Stimulated activated CD8-positive, alpha-beta memory T cell treated with anti-CD3 and anti-CD28 coated beads, Interleukin-15, amount 100 ng/mL, for 24 hours (primary cell): Measurements from ENCODE around the gene TNFAIP8.
"Not testable (repeated sequence)": the region's sequence is repeated elsewhere in the genome, so short reads cannot be mapped to it uniquely, and the experiment has no call there.

ENCODE experiments used
- DNase-seq: peaks from one replicate; pipeline ENCODE4 v3.0.0-alpha.2; 2020; ENCODE audit warnings: low read depth

TNFAIP8 gene

GRCh38 chr5:119395080-119395836 is 39.4 kb downstream of the TNFAIP8 start:
- no peak for DNase-seq

DNA sequence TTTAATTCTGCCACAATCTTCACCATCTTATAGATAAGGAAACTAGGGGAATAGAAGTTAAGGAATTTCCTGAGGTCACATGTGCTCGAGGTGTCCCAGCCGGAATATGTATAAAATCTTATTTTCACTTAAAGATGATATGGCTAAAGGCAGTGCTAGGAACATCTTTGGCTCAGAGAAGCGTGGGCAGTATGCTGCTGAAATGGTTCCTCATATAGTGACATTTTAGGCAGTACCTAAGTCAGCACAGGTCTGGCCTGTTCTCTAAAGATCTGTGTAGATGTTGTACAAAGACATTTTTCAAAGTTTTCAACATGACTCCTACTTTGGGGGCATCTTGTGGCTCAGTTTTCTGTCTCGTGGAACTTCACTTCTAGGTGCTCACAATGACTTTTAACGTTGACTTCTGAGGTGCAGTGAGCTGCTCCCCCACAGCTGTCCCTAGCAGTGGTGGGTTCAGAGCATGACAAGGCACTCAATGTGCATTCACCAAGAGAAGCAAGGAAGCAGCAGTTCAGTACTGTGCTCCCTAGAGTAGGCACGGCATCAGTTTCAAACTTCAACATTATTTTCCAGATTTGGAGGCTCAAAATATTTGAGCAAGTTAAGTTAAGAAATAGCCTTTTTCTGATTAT is 40.3 kb downstream of the TNFAIP8 start:
- no peak for DNase-seq

DNA sequence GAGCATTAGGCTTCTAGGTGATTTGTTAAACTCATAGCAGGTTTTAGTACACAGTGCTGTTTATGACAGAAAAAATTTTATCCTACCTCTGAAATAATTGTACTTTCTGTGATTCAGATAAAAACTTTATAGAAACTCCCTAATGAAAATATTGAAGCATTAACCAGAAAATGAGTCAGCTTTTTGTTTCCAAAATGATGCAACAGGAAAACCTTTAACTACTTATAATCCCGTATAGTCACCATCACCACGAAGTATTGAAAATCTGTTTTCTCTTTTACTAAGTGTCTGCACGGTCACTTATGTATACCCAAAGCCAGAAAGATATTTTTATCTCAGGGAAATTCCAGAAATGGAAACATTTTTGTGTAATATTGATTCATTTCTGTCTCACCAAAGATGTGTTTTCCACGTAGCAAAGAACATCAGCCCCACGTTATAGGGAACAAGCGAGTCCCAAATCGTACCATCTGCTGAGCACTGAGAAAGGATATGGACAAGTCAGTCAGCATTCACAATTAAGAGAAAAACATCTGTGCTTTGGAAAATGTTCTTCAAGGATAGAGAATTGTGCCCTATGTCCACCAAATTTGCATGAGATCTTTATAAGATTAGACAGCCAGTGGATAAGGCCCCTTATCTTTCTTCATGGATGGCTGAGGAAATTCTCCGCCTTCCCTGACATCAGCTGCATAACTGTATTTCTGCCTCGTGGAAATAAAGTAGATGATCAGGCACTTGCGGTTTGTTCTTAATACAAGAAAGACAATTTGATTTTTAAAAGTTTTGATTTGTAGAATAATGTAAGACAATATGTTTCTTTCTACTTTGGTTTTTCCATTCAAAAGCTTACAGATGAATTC is 41.9 kb downstream of the TNFAIP8 start:
- no peak for DNase-seq

GRCh38 chr5:119398727-119399466 is 43.1 kb downstream of the TNFAIP8 start:
- DNase-seq, result no peak

DNA sequence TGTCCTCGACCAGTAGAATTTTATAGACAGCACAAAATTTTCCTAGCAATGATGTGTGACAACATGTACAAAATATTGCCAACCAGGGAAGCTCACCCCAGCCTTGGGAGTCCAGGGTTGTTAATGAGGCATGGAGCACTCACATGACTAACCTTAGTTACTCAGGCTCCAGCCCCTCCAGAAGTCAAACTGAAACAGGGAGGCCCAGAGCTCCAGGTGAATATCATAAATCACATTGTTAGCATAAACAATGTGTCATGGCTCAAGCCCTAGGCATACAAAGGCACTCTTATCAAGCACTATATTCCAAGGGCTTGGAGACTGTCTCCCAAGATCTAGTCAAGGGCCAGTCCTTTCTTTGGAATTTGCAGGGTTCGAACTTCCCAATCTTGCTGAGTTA is 44.4 kb downstream of the TNFAIP8 start:
- DNase-seq, result no peak

- DNase-seq, result no peak
These were observed 46.3 kb downstream of the TNFAIP8 start for GRCh38 chr5:119402081-119402480.

GRCh38 chr5:119402555-119402954 is 46.7 kb downstream of the TNFAIP8 start:
- no peak for DNase-seq

DNA sequence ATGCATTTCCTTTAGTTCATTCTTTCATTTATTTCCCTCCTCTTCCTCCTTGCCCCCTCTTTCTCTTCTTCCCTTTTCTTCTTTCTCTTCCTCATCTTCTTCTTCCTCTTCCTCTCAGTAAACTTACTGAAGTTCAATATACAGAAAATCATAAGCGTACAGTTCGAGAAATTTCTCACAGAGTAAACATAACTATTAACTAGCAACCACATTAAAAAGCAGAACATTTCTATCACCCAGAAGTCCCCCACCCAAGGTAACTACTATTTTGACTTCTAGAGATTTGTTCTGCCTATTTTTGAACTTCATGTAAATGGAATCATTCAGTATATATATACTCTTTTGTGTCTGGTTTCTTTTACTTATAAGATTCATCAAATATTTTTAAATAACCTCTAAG is 48.2 kb downstream of the TNFAIP8 start:
- no peak for DNase-seq

DNA sequence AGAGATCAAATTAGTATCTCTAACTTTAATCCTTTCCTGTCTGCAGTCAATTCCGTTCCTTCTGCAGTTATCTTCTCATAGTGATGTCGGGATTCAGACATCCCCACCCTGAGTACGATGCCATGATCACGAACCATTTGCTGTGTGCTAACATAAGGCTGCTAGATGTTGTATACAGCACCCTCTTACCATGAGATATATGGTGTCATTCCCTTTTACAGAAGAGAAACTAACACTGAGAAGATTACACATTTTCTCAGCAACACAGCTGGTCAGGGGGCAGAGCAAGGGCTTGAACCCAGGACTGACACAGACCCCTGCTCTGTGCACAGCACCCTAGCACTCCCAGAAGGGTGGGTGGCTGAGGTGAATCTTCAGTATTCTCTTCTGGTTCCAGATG is 49.6 kb downstream of the TNFAIP8 start:
- no peak for DNase-seq

DNA sequence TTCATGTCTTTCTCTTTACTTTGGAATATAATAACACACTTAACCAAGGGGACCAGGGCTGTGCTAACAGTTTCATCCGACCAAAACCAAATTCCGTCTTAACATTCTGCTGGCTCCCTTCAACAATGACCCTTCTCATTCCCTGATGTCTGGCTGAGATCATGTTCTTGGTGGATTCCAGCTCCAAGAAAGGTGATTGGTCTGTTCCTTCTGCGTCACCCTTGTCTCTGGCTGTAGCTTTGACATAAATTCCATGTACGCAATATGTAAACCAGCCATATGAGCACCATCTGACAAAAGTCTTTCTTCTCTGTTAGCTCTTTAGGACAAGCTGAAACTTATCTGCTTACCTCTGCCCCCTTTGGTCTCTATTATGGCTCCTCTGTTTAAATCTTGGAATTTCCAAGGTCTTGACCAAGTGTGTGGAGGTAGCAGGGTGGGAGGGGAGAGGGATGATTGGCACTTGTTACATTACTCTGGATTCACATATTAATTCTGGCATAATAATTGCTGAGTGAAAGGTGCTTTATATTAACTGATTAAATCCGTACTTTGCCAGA is 50.8 kb downstream of the TNFAIP8 start:
- no peak for DNase-seq

DNA sequence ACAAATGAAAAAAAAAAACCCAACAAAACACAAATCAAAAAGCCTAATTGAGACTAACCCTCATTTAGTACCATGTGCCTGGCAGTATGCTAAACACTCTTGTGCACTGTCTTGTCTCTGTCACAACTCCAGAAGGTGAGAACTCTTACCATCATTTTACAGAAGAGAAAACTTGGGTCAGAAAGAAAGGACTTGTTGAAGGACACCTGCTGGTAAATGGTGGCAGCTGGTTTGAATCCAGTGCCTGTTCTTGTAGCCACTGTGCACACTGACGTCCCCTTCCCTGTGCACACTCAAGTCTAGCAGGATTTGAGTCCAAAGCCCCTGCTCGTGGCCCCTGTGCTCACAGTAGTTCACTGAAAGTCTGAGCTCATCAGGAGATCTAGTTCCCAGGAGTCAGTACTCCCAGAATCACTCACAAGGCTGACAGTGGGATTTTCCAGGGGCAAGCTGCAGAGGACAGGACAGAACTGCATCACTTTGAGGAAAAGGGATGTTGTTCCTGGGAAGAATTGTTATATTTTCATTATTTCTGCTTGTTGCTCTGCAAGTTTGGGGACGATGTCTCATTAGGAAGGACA is 53.5 kb downstream of the TNFAIP8 start:
- DNase-seq, result no peak

DNA sequence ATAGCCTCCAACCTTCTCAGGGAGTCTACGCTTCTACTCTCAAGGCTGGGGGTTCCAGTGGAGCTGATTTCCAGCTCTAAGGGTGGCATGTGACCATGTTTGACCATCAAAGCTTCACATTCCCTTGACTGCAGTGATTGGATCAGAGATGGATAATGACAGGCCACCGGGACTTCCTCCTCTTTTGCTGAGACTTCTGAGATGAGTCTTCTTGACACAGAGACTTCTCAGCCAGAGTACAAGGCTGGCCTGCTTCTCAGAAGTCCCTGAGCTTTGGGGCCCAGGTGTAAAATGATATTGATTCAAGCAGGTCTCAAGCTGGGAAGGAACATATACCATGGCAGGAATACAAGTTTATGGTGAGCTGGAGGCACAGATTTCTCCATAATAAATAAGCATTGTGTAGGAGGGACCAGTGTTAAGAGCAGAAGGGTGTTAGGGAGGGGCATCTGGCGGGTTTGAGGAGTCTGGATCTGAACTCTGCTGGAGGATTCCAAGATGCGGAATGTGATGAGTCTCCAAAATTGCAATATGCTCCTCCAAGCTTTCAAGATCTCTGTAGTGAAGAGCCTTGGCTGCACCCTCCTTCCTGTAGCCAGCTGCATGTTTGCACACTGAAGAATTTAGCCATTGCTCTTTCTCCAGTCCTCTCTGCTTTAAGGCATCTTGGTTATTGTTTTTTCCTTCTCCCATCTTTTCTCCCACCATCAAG is 54.8 kb downstream of the TNFAIP8 start:
- DNase-seq, result no peak

- DNase-seq, result no peak
These were observed 55.8 kb downstream of the TNFAIP8 start for GRCh38 chr5:119411361-119412278.

- DNase-seq, result no peak
These were observed 56.7 kb downstream of the TNFAIP8 start for GRCh38 chr5:119412279-119413227.

GRCh38 chr5:119414124-119414734 is 58.4 kb downstream of the TNFAIP8 start:
- DNase-seq, result not testable (repeated sequence)

DNA sequence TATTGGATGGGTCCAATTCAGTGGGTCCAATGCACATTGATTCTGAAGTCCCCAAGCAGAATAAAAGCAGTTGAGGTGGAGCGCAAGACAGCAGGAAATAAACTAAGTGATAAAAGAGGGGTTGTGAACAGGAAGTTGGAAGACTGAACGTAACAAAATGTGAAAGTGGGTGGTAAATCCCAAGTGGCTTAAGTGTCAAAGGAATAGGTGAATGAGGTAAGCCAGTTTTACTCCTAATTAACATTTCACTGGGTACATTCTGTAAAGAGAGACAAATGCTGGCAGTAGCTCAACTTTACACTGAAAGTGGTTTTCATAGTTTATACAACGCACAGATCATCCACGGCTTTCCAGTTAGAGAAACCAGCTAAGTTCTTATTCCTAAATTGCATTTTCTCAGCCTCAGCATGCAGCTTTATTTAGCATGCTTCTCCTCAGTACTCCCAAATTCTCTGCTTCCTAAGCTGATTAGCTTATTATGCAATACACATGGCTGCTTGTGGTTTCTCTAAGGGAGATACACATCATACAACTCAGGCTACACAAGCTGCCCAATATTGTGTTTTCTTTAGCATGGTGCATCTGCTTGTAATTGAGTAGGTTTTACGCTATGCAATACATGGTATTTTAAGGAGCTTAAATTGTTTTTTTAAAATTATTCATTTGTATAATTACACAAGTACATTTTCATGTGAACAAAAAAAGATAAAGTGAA is 62.2 kb downstream of the TNFAIP8 start:
- DNase-seq, result no peak

DNA sequence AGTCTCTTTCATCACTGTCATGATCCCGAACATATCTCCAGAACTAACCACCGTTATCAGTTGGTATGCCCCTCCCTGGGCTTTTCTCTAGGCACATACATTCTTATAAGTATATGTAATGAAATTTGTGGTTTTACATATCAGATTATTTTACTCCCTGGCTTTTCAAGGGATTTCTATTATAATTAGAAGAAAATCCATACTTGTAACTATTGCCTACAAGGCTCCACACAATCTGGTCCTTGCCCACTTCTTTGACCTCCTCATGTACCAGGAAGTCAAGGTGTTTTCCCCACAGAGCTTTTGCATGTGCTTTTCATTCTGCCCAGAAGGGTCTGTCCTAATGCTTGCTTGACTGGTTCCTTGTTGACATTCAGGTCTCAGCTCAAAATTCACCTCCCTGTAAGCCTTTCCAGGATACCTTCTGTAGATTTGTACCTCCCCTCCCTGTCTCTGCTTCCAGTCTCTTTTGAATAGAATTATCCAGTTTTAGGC is 62.8 kb downstream of the TNFAIP8 start:
- DNase-seq, result no peak
